AML-193 (cell line): ENCODE data around the gene TIMM44.
"Not testable (repeated sequence)": the region's sequence is repeated elsewhere in the genome, so short reads cannot be mapped to it uniquely, and the experiment has no call there.

ENCODE experiments used
- DNase-seq, 2 experiments: peaks; one replicate each; lab custom pipeline; 2025; lab: John Stamatoyannopoulos, UW

Gene TIMM44

DNA sequence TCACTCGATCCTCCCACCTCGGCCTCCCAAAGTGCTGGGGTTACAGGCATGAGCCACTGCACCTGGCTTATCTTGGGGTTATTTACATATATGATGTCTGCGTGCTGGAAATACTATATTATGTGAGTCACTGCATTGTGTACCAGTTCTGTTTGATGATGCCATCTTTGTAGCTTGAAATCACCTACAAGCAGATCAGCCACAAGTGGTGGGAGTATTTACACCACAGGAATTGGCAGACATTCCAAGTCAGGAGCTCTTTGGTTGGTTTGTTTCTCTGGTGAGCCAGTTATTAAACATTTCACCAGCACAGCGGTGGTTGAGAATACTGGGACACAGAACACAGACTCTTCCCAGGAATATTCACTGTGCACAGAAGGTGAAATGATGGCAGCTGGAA lies 4.5 kb upstream of the TIMM44 start:
- no peak for DNase-seq

DNA sequence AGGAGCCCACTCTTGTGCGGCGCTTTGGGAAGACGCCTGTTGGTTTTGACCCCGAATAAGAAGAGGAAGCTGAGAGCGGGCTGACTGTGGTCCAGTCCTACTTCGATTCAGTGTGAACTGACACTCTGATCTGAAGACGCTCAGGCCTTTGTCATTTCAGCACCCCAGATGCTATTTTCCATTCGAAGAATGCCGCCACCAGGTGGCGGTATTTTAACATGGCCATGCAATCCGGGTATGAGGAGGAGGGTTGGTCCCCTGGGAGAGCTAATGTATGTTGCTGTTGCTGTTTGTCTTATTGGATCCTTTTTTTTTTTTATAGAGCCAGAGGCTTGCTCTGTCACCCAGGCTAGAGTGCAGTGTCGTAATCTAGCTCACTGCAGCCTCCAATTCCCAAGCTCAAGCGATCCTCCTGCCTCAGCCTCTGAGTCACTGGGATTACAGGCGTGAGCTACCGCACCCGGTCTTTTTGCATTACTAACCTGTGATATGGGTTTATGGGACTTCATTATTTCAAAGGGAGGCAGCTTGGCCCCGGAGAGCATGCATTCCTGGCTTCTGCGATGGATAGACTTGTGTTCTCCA lies 803 bp upstream of the TIMM44 start:
- DNase-seq, result peak; percentile 79 to 84

DNA sequence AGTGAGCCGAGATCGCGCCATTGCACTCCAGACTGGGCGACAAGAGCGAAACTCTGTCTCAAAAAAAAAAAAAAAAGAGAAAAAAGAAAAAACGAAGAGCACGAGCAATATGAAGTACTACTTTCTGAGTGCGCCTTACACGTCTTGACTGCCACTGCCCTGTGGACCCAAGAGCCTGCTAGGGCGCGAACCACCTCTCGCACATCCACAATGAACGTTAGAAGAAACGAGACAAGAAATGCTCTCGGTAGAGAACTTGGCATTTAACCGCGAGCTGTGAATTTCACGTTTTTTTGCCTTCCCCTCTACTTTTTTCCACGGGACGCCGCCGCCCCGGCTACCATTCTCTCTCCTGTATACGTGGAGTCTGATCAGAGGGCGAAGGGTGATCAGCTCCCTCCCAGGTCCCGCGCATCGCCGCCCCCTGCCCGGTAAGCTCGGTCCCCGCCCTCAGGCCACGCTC lies 454 bp downstream of the TIMM44 start:
- DNase-seq, result no peak

DNA sequence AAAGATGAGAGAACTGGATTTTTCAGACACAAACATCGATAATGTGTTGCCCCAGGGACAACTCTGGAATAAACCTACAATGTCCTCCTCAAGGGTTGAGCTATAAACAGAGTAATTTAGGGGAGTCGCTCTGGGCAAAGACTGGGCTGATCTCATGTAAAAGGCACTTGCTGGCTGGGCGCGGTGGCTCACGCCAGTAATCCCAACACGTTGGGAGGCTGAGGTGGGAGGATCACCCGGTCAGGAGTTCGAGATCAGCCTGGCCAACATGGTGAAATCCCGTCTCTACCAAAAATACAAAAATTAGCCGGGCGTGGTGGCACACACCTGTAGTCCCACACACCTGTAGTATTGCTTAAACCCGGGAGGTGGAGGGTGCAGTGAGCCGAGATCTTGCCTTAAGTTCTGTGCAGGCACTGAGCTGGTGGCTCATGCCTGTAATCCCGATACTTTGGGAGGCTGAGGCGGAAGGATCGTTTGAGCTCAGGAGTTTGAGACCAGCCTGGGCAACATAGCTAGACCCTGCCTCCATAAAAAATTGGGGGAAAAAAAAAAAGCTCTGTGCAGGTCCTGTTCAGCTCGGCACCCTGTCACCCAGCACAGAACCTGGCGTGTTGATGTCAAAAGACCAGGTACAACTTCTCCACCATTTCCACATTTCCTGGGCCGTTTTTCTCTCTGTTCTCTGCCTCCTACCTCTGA lies 1.4 kb downstream of the TIMM44 start:
- DNase-seq, result no peak

DNA sequence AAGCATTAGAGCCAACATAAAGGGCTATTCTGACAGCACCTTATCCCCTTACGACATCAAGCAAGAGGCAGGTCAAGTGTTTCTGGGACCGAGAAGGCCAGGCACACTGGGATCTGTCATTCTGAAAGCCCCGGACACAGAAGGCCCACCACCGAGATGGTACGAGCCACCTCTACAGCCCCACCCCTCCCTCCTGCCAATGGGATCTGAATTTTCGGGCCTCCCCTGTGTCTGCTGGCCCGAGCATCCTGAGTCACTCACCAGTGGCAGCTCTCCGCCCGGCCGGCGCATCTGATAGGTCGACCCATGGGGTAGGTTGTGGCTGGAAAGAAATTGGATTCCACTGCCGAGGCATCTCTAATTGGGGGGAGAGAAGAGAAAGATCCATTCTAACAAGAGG lies 2.6 kb downstream of the TIMM44 start:
- DNase-seq, result no peak

- DNase-seq, result no peak
Observed at GRCh38 chr19:7934766-7935165, 8.7 kb downstream of the TIMM44 start.

GRCh38 chr19:7933828-7934725 lies 9.4 kb downstream of the TIMM44 start:
- no peak for DNase-seq

- no peak for DNase-seq
Observed at GRCh38 chr19:7933411-7933810, 10.1 kb downstream of the TIMM44 start.

DNA sequence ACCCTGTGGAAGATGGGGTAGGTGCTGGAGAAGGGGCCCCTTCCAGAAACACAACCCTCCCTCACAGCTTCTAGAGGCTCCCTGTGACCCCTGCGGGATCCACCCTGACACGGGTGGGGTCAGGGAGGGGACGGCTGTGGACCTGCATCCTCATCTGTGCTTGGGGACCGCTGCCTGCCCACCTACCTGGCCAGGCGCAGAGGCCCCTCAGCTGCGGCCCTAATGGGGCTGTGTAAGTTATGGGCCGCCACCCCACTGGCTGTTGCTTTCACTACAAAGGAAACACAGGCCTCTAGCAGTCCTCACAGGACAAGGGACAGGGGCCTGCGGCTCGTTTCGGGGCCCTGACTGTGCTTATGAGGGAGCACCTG lies 10.6 kb downstream of the TIMM44 start:
- no peak for DNase-seq

DNA sequence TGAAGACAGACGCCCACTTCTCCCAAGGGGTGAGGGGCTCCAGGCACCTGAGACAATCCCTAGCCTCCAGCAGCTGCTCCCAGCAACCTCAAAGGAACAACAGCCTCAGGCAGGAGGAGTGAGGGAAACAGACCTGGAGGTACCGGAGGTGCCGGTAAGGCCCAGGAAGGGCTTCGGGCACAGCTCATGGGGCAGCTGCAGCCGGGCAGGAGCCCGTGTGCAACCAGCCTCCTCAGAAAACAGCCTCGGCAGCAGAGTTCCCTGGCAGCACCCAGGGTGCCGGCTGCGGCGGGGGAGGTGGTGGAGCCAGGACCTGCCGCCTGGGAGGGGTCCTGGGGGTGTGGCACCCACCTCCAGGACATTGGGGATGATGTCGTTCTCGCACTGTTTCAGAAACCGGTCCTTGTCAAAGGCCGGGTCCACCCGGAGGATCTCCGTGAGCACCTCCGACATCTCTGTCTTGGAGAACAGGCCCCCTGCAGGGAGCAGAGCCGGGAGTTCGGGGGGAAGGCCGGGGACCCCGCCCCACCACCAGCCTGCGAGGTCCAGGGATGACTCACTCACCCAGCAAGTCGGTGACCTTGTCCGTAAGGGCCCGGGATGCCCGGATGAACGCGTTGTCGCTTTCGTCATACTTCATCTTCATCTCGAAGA lies 11.1 kb downstream of the TIMM44 start:
- no peak for DNase-seq

DNA sequence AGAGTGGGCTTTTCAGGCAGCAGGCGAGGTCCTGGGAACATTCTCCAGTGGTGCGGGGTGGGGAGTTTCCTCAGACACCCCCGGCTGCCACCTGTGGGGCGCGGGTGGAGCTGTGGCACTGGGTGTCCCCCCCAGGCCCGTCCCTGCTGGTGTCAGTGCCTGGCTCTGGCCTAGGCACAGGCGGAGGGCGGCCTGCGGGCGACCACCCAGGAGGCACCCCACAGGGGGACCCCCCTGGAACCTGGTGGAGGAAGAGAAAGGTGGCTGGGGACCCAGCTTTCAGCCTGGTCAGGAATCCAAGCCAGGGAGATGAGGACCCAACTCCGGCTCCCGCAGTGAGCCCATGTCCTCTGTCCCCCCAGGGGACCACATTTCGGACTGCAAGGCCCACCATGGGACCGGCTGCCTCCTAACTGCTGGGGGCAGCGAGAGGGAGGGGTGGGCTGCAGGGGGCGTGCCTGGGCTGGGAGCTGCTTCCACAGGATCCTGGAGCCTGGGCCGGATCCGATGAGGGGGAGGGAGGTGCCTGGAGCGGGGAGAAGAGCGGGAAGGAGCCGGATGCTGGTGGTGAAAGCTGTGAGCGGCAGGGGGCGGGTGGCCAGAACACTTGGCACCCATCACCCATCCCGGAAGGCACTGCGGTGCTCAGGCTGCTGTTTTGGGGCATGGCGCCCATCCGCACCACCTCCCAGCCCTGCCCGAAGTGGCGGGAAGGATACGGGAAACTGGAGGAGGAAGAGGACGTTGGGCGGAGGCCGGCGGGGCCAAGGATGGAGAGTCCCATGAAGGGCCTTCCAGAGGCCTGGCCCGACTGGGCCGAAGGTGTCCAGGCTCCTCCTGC lies 12.0 kb downstream of the TIMM44 start:
- DNase-seq, result no peak

DNA sequence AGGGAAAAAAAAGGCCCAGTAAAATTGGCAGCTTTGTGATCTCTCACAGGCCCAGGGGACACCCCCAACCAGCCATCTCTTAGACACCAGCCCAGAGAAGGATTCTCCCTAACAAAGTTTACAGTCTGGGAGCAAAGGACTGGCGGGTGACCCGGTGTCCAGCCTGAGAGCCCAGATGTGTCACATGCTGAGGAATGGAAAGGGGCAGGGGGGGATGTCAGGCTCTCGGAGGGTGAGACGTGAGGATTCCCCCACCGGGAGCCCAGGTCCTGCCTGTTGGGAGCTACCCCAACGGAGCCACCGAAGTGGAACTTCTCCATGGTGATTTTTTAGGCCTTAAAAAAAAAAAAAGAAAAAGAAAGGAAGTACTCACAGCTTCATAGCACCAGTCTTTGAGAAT lies 12.7 kb downstream of the TIMM44 start:
- DNase-seq, result no peak

- DNase-seq, result not testable (repeated sequence)
Observed at GRCh38 chr19:7930030-7930429, 13.4 kb downstream of the TIMM44 start.

DNA sequence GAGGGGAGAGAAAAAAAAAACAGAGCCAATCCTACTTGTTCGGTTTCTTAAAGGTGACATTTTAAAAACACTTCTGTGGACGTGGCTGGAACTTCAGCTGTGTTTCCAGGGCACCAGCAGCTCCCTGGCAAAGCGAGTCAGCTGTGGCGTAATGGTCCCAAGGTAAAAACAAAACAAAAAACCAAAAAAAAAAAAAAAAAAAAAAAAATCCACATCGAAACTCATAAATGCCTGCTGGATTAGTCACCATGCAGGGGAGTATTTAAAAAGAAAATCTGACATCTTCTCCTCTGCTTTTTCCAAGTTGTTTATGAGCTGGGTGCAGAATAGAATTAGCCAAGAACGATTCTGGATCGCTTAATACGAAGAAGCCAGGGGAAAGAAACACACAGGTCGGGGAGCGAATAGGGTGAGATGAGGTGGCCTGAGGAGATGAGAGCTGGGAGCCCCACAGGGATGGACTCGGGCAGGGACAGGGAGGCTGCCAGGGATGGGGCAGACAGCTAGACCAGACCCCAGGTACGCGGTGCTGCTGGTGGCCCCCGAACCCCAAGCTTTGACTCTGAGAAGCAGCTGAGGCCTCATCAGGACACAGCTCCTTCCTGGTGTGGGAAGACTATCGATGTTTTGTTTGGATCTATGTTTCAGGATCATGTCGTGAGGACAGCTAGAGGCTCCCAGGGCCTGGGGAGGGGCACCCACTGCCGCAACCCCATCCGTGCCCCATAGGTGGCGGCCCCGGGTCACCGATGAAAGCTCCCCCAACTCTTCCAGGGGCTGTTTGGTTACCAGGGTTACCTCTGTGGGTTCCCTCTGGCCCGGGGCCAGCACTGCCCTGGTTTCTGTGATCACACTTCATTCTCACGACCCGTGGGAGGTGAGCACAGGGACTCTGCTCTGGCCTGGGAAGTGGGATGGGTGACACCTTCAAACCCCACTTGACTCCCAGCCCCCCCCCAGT lies 14.4 kb downstream of the TIMM44 start:
- peak in 1 of 2 experiments; percentile 9 for DNase-seq

DNA sequence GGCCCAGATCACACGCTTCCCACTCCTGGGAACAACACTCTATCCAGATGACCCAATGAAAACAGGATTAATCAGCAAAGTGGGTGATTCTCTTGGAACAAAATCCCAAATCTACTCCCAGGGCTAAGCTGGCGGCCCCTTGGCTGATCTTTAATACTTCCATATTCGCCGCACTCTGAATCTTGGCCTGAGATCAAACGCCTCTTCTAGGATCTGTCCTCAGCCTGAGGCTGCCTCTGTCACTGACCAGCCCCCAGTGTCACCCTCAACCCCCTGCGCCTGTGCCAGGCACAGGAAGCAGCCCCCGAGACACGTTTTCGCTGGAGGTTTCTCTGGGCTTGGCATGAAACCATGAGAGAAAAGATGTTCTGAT lies 15.1 kb downstream of the TIMM44 start:
- no peak for DNase-seq

- no peak for DNase-seq
Observed at GRCh38 chr19:7927605-7928333, 15.7 kb downstream of the TIMM44 start.

DNA sequence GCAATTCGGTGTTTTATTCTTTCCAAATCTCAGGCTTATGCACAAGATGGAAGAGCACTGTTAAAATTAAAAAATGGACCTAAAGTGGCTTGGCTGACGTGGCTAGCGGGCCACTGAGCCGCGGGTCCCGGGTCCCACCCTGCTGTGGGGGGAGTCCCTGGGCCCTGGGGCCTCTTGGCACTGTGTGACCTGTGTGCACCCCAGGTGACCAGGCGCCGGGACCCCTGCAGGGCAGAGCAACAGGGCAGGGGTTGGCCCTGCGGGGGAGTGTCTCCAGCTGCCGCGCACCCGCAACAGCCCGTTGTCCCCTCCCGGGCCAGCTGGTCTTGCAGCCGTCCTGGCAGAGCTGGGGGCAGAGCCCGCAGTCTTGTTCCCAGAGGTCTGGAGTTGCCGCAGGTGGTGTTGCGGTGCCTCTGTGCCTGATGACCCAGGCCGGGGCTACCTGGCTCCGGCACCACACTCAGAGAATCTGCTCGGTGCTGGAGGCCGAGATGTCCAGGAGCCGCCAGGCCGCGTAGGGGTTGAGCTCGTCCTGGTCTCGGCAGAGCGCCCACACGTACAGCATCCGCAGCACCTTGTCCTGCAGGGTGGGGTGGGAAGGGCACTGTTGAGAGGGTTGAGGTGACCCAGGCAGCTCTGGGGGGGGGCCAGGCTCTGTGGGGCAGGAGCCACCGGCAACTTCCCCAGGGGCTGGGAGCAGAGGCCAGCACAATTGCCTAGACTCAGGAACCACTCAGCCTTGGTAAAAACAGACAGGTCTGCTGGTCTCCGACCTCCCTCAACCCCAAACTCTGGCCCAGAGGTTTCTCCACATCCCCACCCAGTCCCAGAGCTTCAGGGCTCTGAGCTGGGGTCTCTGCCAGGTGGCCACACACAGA lies 16.5 kb downstream of the TIMM44 start:
- DNase-seq, result no peak

- peak in 1 of 2 experiments; percentile 2 for DNase-seq
Observed at GRCh38 chr19:7926021-7926726, 17.3 kb downstream of the TIMM44 start, which contains the start of gene CTXN1. CTXN1 (minus strand) TSS chr19:7926135; CDS start chr19:7925538, 597 bp downstream.
